ENCODE data around the gene JAKMIP1. TPM values are rescaled to one million over a fixed set of nuclear protein-coding genes. Genes with fewer than 3 reads are reported as not detected.
"Not testable (repeated sequence)": the region's sequence is repeated elsewhere in the genome, so short reads cannot be mapped to it uniquely, and the experiment has no call there.

JAKMIP1 gene
- total RNA-seq, 1 donor from 2014 or later = 11.3 TPM

- DNase-seq (ENCODE audit: low spot score) = no peak
- Mint-ChIP-seq H3K9me3 (no peaks in the 10 kb centered on the region), H3K36me3 (ENCODE audit: low read depth) (no peaks in the 10 kb centered on the region)
Observed at GRCh38 chr4:5996641-5997040, 203.7 kb downstream of the JAKMIP1 start.

GRCh38 chr4:5995901-5996623 is 204.3 kb downstream of the JAKMIP1 start:
- Mint-ChIP-seq H3K9me3 (no peaks in the 10 kb centered on the region), H3K27ac (no peak overlapping the region), H3K4me1 (ENCODE audit: low read depth) (no peaks in the 10 kb centered on the region), H3K27me3 (ENCODE audit: low read depth) (no peaks in the 10 kb centered on the region), H3K36me3 (ENCODE audit: low read depth) (no peaks in the 10 kb centered on the region), H3K4me3 (ENCODE audit: low read depth) (no peak overlapping the region)
- DNase-seq (ENCODE audit: low spot score) = no peak
- intact Hi-C loops (cut with micrococcal nuclease) = loop anchor here (10.0 kb wide), 1 partner anchor 229 kb away; no protein-coding TSS in a partner anchor

More at GRCh38 chr4:5996641-5997040, 203.7 kb downstream of the JAKMIP1 start:
- no peaks in the 10 kb centered on the region for H3K4me1 Mint-ChIP-seq (ENCODE audit: low read depth)
- no peak overlapping the region for H3K4me3 Mint-ChIP-seq (ENCODE audit: low read depth)
- intact Hi-C loops (cut with micrococcal nuclease) = loop anchor here (10.0 kb wide), 1 partner anchor 228 kb away; no protein-coding TSS in a partner anchor
- H3K27me3 Mint-ChIP-seq (ENCODE audit: low read depth) = no peaks in the 10 kb centered on the region
- no peak overlapping the region for H3K27ac Mint-ChIP-seq

- no peak overlapping the region for H3K4me3 Mint-ChIP-seq (ENCODE audit: low read depth)
- no peaks in the 10 kb centered on the region for H3K4me1 Mint-ChIP-seq (ENCODE audit: low read depth)
- DNase-seq (ENCODE audit: low spot score) = no peak
- no peaks in the 10 kb centered on the region for H3K36me3 Mint-ChIP-seq (ENCODE audit: low read depth)
- H3K9me3 Mint-ChIP-seq = no peaks in the 10 kb centered on the region
- no peaks in the 10 kb centered on the region for H3K27me3 Mint-ChIP-seq (ENCODE audit: low read depth)
- intact Hi-C loops (cut with micrococcal nuclease) = loop anchor here (10.0 kb wide), 1 partner anchor 231 kb away; no protein-coding TSS in a partner anchor
- H3K27ac Mint-ChIP-seq = no peak overlapping the region
Observed at GRCh38 chr4:5993876-5994811, 206.2 kb downstream of the JAKMIP1 start.

DNA sequence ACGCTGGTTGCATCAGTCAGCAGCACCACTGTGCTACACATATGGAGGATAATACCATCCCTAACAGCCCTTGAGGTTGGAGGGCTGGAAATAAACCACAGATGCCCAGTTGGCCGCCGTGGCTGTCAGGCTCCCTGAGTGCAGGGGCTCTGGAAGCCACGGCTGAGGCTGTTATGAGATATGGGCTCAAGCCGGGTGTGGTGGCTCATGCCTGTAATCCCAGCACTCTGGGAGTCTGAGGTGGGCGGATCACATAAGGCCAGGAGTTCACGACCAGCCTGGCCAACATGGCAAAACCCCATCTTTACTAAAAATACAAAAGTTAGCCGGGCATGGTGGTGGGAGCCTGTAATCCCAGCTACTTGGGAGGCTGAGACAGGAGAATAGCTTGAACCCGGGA is 207.0 kb downstream of the JAKMIP1 start:
- not testable (repeated sequence) for H3K27me3 Mint-ChIP-seq (ENCODE audit: low read depth); DNase-seq (ENCODE audit: low spot score); H3K27ac Mint-ChIP-seq; H3K4me3 Mint-ChIP-seq (ENCODE audit: low read depth); H3K36me3 Mint-ChIP-seq (ENCODE audit: low read depth); H3K9me3 Mint-ChIP-seq; H3K4me1 Mint-ChIP-seq (ENCODE audit: low read depth)
- intact Hi-C loops (cut with micrococcal nuclease) = loop anchor here (10.0 kb wide), 1 partner anchor 231 kb away; no protein-coding TSS in a partner anchor

DNA sequence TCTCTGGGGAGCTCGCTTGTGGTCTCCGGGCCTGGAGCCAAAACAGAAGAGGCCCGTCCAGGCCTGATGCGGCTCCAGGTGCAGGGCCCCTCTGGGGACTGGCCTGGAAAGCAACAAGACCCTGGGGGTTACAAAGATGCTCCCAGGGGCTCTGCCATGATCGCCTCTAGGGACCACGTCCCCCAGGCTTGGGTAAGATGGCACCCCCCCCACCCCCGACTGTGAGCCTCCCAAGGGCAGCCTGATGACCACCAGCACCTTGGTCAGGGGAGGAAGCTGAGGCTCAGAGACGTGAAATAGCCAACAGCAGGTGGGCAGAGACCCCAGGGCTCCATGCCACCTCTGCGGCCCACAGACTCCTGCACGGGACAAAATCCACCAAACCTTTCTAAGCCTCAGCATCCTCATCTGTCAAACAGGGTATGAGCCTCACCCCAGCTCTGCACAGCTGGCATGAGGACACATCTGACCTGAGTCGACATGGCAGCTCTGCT is 207.5 kb downstream of the JAKMIP1 start:
- no peak for DNase-seq (ENCODE audit: low spot score)
- no peak overlapping the region for H3K27ac Mint-ChIP-seq

DNA sequence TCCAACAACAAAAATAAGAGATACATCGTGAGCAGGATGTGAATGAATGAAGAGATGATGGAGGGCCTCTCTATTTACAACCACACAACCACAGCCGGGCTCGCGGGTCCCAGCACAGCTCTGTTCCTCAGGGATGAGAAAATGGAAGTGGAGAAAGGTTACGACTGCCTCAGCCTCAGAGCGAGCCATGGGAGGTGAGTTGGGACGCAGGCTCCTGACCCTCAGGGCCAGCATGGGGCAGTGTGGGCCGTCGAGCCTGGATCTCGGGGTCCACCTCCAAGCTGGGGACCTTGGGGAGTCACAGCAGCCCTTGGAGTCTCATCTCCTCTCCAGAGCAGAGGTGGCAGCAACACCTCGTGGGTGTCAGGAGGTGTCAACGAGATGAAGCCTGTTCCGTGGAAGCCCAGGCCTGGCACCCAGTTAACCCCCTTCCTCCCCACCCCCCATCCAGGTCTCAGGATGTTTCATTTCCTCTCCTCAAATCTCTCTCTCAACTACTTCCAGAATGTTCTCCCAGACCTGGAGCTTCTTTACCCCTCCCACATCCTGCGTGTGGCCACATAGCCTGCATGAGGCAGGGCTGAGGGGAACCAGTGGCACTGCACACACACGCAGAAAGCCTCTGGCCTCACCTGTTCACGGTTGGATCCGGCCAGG is 208.1 kb downstream of the JAKMIP1 start:
- no peaks in the 10 kb centered on the region for H3K36me3 Mint-ChIP-seq (ENCODE audit: low read depth)
- intact Hi-C loops (cut with micrococcal nuclease) = loop anchor here (10.0 kb wide), 1 partner anchor 233 kb away; no protein-coding TSS in a partner anchor

More for the DNA sequence above, 207.5 kb downstream of the JAKMIP1 start:
- Mint-ChIP-seq H3K9me3 (no peaks in the 10 kb centered on the region), H3K4me1 (ENCODE audit: low read depth) (no peaks in the 10 kb centered on the region), H3K27me3 (ENCODE audit: low read depth) (no peaks in the 10 kb centered on the region), H3K4me3 (ENCODE audit: low read depth) (no peak overlapping the region), H3K36me3 (ENCODE audit: low read depth) (no peaks in the 10 kb centered on the region)
- intact Hi-C loops (cut with micrococcal nuclease) = loop anchor here (10.0 kb wide), 1 partner anchor 232 kb away; no protein-coding TSS in a partner anchor

DNA sequence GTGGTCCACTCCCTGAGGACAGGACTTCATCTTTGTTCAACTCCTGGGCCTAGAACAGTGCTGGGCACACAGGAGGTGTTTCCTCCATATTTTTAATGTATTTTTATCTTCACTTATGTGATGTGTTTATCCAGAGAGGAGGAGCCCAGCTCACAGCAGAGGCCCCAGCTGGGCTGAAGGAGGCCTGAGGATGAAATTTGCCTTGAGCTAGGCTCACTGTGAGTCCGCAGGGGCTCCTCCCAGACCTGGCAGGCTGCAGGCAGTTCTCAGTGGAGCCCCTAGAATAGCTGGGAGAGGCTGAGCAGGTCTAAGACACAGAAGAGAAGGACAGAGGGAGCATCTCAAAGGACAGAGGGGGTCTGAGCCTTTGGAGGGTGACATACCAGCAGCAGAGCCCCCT is 208.9 kb downstream of the JAKMIP1 start:
- intact Hi-C loops (cut with micrococcal nuclease) = loop anchor here (10.0 kb wide), 1 partner anchor 233 kb away; no protein-coding TSS in a partner anchor
- no peaks in the 10 kb centered on the region for H3K27me3 Mint-ChIP-seq (ENCODE audit: low read depth)
- no peaks in the 10 kb centered on the region for H3K9me3 Mint-ChIP-seq
- no peaks in the 10 kb centered on the region for H3K36me3 Mint-ChIP-seq (ENCODE audit: low read depth)
- no peak for DNase-seq (ENCODE audit: low spot score)
- no peaks in the 10 kb centered on the region for H3K4me1 Mint-ChIP-seq (ENCODE audit: low read depth)
- no peak overlapping the region for H3K27ac Mint-ChIP-seq
- H3K4me3 Mint-ChIP-seq (ENCODE audit: low read depth) = no peak overlapping the region

More for the DNA sequence above, 208.1 kb downstream of the JAKMIP1 start:
- Mint-ChIP-seq H3K4me3 (ENCODE audit: low read depth) (no peak overlapping the region), H3K4me1 (ENCODE audit: low read depth) (no peaks in the 10 kb centered on the region), H3K9me3 (no peaks in the 10 kb centered on the region), H3K27ac (no peak overlapping the region), H3K27me3 (ENCODE audit: low read depth) (no peaks in the 10 kb centered on the region)
- DNase-seq (ENCODE audit: low spot score) = no peak

GRCh38 chr4:5990446-5991160 is 209.7 kb downstream of the JAKMIP1 start:
- Mint-ChIP-seq H3K9me3 (no peaks in the 10 kb centered on the region), H3K4me3 (ENCODE audit: low read depth) (no peak overlapping the region), H3K36me3 (ENCODE audit: low read depth) (no peaks in the 10 kb centered on the region), H3K4me1 (ENCODE audit: low read depth) (no peaks in the 10 kb centered on the region), H3K27ac (no peak overlapping the region), H3K27me3 (ENCODE audit: low read depth) (no peaks in the 10 kb centered on the region)
- no peak for DNase-seq (ENCODE audit: low spot score)
- intact Hi-C loops (cut with micrococcal nuclease) = loop anchor here (10.0 kb wide), 1 partner anchor 234 kb away; no protein-coding TSS in a partner anchor

GRCh38 chr4:5989236-5990225 is 210.8 kb downstream of the JAKMIP1 start:
- intact Hi-C loops (cut with micrococcal nuclease) = loop anchor here (10.0 kb wide), 1 partner anchor 235 kb away; no protein-coding TSS in a partner anchor
- Mint-ChIP-seq H3K9me3 (peaks cover 6% of the 10 kb centered on the region), H3K4me1 (ENCODE audit: low read depth) (no peaks in the 10 kb centered on the region), H3K36me3 (ENCODE audit: low read depth) (no peaks in the 10 kb centered on the region), H3K27me3 (ENCODE audit: low read depth) (no peaks in the 10 kb centered on the region), H3K27ac (no peak overlapping the region), H3K4me3 (ENCODE audit: low read depth) (no peak overlapping the region)
- no peak for DNase-seq (ENCODE audit: low spot score)

DNA sequence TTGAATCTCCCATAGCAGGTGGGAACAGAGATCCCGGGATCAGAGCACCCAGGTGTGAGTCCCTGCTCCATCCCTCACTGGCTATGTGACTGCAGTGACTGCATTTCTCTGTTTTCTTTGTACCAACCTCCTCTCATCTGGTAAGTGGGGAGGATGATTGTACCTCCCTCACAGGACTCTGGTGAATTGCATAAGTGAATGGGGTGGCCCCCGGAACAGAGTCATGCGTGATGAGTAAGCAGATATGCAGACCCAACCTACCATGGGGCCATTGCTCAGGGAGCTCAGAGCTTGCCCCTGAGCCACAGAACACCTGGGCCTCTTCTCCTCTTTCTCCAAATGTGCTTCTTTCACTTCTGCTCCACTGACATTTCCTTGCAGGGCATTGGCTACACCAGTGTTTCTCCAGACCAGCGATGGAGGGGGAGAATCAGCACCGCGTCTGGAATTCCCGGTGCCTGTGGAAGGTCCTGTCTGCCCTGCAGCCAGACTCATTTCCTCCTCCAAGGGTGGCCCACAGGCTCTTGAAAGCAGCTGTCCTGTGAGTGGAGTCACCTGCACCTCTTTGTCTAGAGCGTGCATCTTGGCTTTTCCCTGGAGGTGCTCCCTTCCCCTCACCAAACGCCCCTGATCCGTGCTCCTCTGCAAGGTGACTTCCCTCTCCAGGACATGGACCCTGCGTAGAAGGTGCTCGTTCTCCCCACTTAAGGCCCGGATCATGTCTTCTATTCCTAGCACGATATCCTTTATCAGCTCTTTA is 212.1 kb downstream of the JAKMIP1 start:
- no peak overlapping the region for H3K27ac Mint-ChIP-seq
- no peaks in the 10 kb centered on the region for H3K27me3 Mint-ChIP-seq (ENCODE audit: low read depth)
- no peaks in the 10 kb centered on the region for H3K36me3 Mint-ChIP-seq (ENCODE audit: low read depth)
- H3K4me1 Mint-ChIP-seq (ENCODE audit: low read depth) = no peaks in the 10 kb centered on the region
- H3K4me3 Mint-ChIP-seq (ENCODE audit: low read depth) = no peak overlapping the region
- intact Hi-C loops (cut with micrococcal nuclease) = no loop called here
- DNase-seq (ENCODE audit: low spot score) = no peak
- H3K9me3 Mint-ChIP-seq = peaks cover 16% of the 10 kb centered on the region
